ENCODE data around the gene GNB4.

GRCh38 chr3:179455954-179456353 lies 4.7 kb upstream of the GNB4 start:
- no peak for TF ChIP-seq SUZ12 (IDR thresholded peaks at IDR 0.05; ENCODE audit: extremely low read depth, insufficient read depth, insufficient read length)
- no peak for TF ChIP-seq ZNF274 (IDR thresholded peaks at IDR 0.05; ENCODE audit: low read depth, low read length)
